ENCODE data around the gene PTPRN. TPM values are rescaled to one million over a fixed set of nuclear protein-coding genes. Genes with fewer than 3 reads are reported as not detected.

Gene PTPRN
- total and polyA plus RNA-seq, 9 of the 15 experiments (the other 6 are each of a cell fraction or from before 2014, with no cell fraction given) = 0.15 to 2.4 (median 0.43) TPM; not detected in 1

DNA sequence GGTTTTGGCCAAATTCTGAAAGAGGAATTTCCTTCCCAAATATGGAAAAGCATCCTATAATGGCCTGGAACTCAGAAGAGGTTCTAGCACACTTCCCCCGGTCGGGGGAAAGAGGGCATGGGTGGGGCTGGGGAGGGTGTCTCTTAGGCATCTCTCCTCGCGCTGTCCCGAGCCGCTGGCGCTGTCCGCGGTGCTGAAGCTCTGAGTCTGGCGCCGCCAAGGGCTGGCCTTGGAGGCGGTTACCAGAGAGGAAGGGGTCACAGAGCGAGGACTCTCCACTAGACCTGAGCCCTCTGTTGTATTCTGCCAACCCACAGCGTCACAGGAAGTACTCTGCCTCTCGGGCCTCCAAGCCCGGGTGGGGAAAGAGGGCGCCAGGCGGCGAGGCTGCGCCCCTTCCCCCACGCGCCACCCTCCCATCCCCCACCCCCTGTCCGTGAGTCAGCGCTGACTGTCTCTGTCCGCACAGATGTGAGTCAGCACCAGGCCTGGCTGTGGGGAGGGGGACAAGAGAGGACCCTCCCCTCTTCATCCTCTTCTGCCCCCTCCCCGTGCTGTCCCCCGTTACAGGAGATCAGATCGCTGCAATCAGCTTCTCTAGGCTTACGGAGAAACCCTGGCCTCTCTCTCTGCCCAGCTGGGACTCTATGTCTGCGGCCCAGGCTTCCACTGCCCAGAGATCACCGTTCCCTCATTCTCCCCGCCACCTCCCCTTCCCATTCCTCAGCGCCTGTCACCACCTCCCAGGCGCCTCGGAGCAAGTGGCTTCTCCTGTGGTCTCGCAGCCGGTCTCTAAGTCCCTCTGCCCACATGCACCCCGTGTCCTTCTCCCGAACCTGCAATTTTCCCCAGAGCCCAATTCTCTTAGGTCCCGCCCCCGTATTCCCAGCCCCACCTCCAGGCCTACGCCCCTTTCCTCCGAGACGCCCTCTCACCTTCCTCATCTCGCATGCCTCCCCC lies 779 bp downstream of the PTPRN start (continued):
- TF ChIP-seq, protein P1, sequence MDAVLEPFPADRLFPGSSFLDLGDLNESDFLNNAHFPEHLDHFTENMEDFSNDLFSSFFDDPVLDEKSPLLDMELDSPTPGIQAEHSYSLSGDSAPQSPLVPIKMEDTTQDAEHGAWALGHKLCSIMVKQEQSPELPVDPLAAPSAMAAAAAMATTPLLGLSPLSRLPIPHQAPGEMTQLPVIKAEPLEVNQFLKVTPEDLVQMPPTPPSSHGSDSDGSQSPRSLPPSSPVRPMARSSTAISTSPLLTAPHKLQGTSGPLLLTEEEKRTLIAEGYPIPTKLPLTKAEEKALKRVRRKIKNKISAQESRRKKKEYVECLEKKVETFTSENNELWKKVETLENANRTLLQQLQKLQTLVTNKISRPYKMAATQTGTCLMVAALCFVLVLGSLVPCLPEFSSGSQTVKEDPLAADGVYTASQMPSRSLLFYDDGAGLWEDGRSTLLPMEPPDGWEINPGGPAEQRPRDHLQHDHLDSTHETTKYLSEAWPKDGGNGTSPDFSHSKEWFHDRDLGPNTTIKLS (IDR thresholded peaks at IDR 0.05; ENCODE audit: borderline replicate concordance, low read depth) = no peak
- TF ChIP-seq, protein P2, sequence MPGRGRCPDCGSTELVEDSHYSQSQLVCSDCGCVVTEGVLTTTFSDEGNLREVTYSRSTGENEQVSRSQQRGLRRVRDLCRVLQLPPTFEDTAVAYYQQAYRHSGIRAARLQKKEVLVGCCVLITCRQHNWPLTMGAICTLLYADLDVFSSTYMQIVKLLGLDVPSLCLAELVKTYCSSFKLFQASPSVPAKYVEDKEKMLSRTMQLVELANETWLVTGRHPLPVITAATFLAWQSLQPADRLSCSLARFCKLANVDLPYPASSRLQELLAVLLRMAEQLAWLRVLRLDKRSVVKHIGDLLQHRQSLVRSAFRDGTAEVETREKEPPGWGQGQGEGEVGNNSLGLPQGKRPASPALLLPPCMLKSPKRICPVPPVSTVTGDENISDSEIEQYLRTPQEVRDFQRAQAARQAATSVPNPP (IDR thresholded peaks at IDR 0.05; ENCODE audit: borderline replicate concordance, insufficient read depth, insufficient read length) = no peak
- TF ChIP-seq ZFX (CRISPR knock-in tag; IDR thresholded peaks at IDR 0.05) (no peak), NR2F6 (CRISPR knock-in tag; IDR thresholded peaks at IDR 0.05) (no peak), TAF7 (tag; IDR thresholded peaks at IDR 0.05) (no peak), KAT8 (IDR thresholded peaks at IDR 0.05; ENCODE audit: low read depth) (no peak), SMARCA4 (IDR thresholded peaks at IDR 0.05) (peak; percentile 65; the same call in 1 of the 2 replicates), ILF3 (IDR thresholded peaks at IDR 0.05; ENCODE audit: borderline replicate concordance) (no peak), HLTF (IDR thresholded peaks at IDR 0.05) (no peak), FOXA3 (CRISPR knock-in tag; conservative IDR thresholded peaks at IDR 0.05 in 1 of 2, IDR thresholded peaks at IDR 0.05 in 1 of 2) (no peak), NR4A1 (CRISPR knock-in tag; IDR thresholded peaks at IDR 0.05) (no peak), NR4A1 (tag; IDR thresholded peaks at IDR 0.05) (no peak), TSC22D4 (tag; IDR thresholded peaks at IDR 0.05) (no peak)
- TF ChIP-seq, protein P3, sequence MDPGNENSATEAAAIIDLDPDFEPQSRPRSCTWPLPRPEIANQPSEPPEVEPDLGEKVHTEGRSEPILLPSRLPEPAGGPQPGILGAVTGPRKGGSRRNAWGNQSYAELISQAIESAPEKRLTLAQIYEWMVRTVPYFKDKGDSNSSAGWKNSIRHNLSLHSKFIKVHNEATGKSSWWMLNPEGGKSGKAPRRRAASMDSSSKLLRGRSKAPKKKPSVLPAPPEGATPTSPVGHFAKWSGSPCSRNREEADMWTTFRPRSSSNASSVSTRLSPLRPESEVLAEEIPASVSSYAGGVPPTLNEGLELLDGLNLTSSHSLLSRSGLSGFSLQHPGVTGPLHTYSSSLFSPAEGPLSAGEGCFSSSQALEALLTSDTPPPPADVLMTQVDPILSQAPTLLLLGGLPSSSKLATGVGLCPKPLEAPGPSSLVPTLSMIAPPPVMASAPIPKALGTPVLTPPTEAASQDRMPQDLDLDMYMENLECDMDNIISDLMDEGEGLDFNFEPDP (CRISPR knock-in tag; IDR thresholded peaks at IDR 0.05) = no peak
- TF ChIP-seq, protein P4, sequence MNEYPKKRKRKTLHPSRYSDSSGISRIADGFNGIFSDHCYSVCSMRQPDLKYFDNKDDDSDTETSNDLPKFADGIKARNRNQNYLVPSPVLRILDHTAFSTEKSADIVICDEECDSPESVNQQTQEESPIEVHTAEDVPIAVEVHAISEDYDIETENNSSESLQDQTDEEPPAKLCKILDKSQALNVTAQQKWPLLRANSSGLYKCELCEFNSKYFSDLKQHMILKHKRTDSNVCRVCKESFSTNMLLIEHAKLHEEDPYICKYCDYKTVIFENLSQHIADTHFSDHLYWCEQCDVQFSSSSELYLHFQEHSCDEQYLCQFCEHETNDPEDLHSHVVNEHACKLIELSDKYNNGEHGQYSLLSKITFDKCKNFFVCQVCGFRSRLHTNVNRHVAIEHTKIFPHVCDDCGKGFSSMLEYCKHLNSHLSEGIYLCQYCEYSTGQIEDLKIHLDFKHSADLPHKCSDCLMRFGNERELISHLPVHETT (CRISPR knock-in tag; conservative IDR thresholded peaks at IDR 0.05 in 1 of 2, IDR thresholded peaks at IDR 0.05 in 1 of 2) = no peak
- TF ChIP-seq, protein P5, sequence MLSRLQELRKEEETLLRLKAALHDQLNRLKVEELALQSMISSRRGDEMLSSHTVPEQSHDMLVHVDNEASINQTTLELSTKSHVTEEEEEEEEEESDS (CRISPR knock-in tag; IDR thresholded peaks at IDR 0.05) = no peak
